ENCODE data around the gene RNF144A. TPM values are rescaled to one million over a fixed set of nuclear protein-coding genes. Genes with fewer than 3 reads are reported as not detected.

RNF144A gene
- total and polyA plus RNA-seq, 3 experiments from 2014 or later = 8.3 to 14.9 (median 13.5) TPM

DNA sequence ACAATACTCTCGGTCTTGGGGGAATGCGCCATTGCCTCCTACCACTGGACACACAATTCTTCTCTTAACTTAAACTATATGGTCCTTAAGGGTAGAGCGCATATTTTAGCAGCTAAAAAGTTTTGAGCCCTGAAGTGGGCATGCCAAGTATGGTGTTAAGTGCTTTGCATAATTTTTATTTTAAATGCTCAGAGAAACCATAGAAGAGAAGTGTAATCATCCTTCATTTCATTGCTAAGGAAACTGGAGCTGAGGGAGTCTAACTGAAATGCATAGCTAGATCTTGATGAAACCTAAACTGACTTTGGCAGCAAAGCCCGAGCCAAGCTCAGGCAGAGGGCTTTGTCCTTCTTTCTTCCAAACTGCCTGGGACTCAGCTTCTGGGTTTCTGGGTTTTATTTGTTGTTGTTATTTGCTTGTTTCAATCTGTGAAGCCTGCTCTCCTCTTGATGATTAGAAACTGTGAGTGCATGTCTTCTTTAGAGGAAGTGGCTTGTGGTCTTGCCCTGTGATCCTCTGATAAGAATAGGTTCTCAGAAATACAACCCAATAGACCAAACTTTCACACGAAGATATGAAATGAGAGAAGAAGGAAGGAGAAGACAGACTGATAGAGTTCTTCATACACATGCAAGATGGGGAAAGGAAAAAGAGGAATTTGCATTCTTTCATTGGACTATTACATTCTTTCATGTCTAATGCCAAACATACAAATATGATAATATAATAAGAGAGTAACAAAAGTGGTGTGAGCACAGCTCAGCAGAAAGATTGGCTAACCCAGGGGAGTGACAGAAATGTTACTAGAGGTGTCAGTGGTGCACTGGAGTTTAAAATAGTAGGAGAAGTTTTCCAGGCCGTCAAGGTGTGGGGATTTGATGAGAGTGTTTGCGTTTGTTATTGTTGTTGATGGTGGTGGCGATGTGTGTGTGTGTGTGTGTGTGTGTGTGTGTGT, 7.5 kb upstream of the RNF144A start:
- Histone ChIP-seq H3K27me3 (ENCODE audit: insufficient read depth, low read length, poor library complexity, severe bottlenecking) (no peaks in the 10 kb centered on the region), H3K4me3 (ENCODE audit: low read length) (peak overlapping the region; percentile 42), H3K4me1 (ENCODE audit: insufficient read depth, low read length) (peaks cover 89% of the 10 kb centered on the region), H3K27ac (ENCODE audit: low read depth, low read length) (no peak overlapping the region), H3K36me3 (ENCODE audit: insufficient read depth, low read length) (no peaks in the 10 kb centered on the region), H3K9me3 (ENCODE audit: low read length) (no peaks in the 10 kb centered on the region)
- Mint-ChIP-seq H3K4me3 (peak overlapping the region; percentile 57 to 83 (median 69)), H3K9me3 (no peaks in the 10 kb centered on the region), H3K27me3 (peaks cover 0 to under 1% of the 10 kb centered on the region in 2 donors), H3K27ac (peak overlapping the region; percentile 59 to 95 (median 89)), H3K4me1 (peaks cover 77 to 92% (median 90%) of the 10 kb centered on the region in 3 donors), H3K36me3 (peaks cover 0 to 3% (median 0%) of the 10 kb centered on the region in 3 donors)
- ChIA-PET POLR2A (no interaction called here), CTCF (interaction anchor here (0.9 to 7.4 kb wide), 9 partner anchors 7 to 135 kb away, joined by 3 to 68 read pairs (median 7); partner anchors contain the start of genes CMPK2, RNF144A and RSAD2)
- DNase-seq = peak in 4 of 5 donors; percentile 15 to 74 (median 66)

DNA sequence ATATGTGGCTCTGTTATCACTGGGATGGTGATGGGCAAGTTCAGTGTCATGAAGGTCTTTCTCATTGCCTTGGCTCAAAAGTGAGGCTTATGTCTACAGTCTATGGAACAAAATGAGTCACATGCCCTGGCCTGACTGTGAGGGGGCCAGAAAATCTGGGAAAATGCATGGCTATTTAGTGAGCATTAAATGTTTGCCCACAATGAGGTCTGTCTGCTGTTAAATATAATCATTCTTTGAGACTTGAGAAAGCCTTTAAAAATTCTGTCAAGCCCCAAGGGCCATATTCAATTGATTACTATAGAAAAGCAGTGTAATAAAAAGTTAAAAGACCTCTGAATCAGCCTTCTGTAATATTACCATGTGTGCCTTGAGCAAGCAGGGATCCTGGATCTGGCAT, 5.5 kb upstream of the RNF144A start:
- Histone ChIP-seq H3K9me3 (ENCODE audit: low read length) (no peaks in the 10 kb centered on the region), H3K4me1 (ENCODE audit: insufficient read depth, low read length) (peaks cover 88% of the 10 kb centered on the region), H3K27ac (ENCODE audit: low read depth, low read length) (no peak overlapping the region), H3K27me3 (ENCODE audit: insufficient read depth, low read length, poor library complexity, severe bottlenecking) (no peaks in the 10 kb centered on the region), H3K36me3 (ENCODE audit: insufficient read depth, low read length) (no peaks in the 10 kb centered on the region), H3K4me3 (ENCODE audit: low read length) (peak overlapping the region; percentile 27)
- POLR2A ChIA-PET = interaction anchor here (1.0 kb wide), 1 partner anchor 47 kb away, joined by 3 read pairs; no protein-coding TSS in a partner anchor
- H3K27ac Mint-ChIP-seq = peak overlapping the region in 6 of 8 donors; percentile 61 to 86 (median 82)
- H3K4me1 Mint-ChIP-seq = peaks cover 74 to 93% (median 90%) of the 10 kb centered on the region in 3 donors
- no peak for DNase-seq
- peaks cover 0 to 3% (median 0%) of the 10 kb centered on the region in 3 donors for H3K36me3 Mint-ChIP-seq
- peak overlapping the region in 3 of 7 donors; percentile 28 to 53 (median 42) for H3K4me3 Mint-ChIP-seq
- CTCF ChIA-PET = interaction anchor here (0.7 to 2.0 kb wide), 4 partner anchors 14 to 133 kb away, joined by 3 to 10 read pairs (median 6); partner anchors contain the start of gene CMPK2
- peaks cover 0 to 2% of the 10 kb centered on the region in 2 donors for H3K27me3 Mint-ChIP-seq
- no peaks in the 10 kb centered on the region for H3K9me3 Mint-ChIP-seq

DNA sequence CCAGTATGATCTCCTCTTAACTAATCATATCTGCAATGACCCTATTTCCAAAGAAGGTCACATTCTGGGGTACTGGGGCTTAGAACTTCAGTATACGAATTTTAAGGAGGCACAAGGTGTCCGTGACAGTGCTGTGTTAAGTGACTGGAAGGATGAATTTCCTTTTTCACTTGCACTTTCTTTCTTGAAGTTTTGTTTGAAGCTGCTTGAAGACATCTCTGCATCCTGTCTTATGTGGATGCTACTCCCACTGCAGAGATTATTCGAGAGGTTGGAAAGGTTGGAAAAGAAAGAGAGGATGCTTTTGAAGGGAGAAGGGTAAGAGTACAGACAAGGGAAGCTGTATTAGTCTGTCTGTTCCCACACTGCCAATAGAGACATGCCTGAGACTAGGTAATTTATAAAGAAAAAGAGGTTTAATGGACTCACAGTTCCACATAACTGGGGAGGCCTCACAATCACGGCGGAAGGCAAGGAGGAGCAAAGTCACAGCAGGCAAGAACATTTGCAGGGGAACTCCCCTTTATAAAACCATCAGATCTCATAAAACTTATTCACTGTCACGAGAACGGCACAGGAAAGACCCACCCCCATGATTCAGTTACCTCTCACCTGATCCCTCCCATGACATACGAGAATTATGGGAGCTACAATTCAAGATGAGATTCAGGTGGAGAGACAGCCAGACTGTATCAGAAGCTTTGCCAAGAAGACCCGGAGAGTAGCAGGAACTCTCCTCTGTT, 3.6 kb upstream of the RNF144A start:
- Histone ChIP-seq H3K27me3 (ENCODE audit: insufficient read depth, low read length, poor library complexity, severe bottlenecking) (no peaks in the 10 kb centered on the region), H3K4me3 (ENCODE audit: low read length) (peak overlapping the region; percentile 6), H3K36me3 (ENCODE audit: insufficient read depth, low read length) (no peaks in the 10 kb centered on the region), H3K27ac (ENCODE audit: low read depth, low read length) (no peak overlapping the region), H3K9me3 (ENCODE audit: low read length) (no peaks in the 10 kb centered on the region), H3K4me1 (ENCODE audit: insufficient read depth, low read length) (peaks cover 73% of the 10 kb centered on the region)
- peak in 1 of 5 donors; percentile 61 for DNase-seq
- CTCF ChIA-PET = interaction anchor here (1.4 to 5.0 kb wide), 3 partner anchors 16 to 47 kb away, joined by 3 to 34 read pairs (median 7); partner anchors contain the start of gene CMPK2
- Mint-ChIP-seq H3K27me3 (peaks cover 0 to 2% of the 10 kb centered on the region in 2 donors), H3K36me3 (peaks cover 0 to 3% (median 0%) of the 10 kb centered on the region in 3 donors), H3K4me1 (peaks cover 59 to 75% (median 75%) of the 10 kb centered on the region in 3 donors), H3K9me3 (no peaks in the 10 kb centered on the region), H3K4me3 (peak overlapping the region; percentile 16 to 61 (median 46)), H3K27ac (peak overlapping the region in 7 of 8 donors; percentile 9 to 80 (median 48))
- POLR2A ChIA-PET = no interaction called here

DNA sequence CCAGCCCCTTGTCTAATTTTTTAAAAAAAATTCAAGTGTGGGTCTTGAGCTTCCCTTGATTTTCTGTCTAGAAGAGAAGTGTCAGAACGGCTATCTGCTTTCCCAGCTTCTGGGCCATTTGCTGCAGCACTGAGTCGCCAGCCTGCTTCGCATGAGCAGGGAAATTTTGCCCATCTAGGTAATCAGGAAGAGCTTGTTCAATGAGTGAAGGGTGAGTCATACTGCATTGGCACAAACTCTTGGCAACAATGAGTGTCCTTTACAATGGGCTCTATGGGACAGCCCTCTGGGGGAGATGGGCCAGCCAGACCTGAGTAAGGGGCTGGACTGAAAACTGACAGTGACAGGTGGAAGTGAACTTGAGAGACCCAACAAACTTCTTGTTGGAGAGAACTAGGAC, 2.4 kb upstream of the RNF144A start:
- peaks cover 73% of the 10 kb centered on the region for H3K4me1 ChIP-seq (ENCODE audit: insufficient read depth, low read length)
- no peaks in the 10 kb centered on the region for H3K9me3 Mint-ChIP-seq
- DNase-seq = no peak
- peak overlapping the region in 3 of 7 donors; percentile 7 to 83 (median 16) for H3K4me3 Mint-ChIP-seq
- peaks cover 57 to 75% (median 73%) of the 10 kb centered on the region in 3 donors for H3K4me1 Mint-ChIP-seq
- H3K27me3 Mint-ChIP-seq = peaks cover 0 to 4% of the 10 kb centered on the region in 2 donors
- no peak overlapping the region for H3K27ac ChIP-seq (ENCODE audit: low read depth, low read length)
- no peaks in the 10 kb centered on the region for H3K9me3 ChIP-seq (ENCODE audit: low read length)
- H3K27me3 ChIP-seq (ENCODE audit: insufficient read depth, low read length, poor library complexity, severe bottlenecking) = no peaks in the 10 kb centered on the region
- H3K36me3 Mint-ChIP-seq = peaks cover 0 to 3% (median 0%) of the 10 kb centered on the region in 3 donors
- POLR2A ChIA-PET = no interaction called here
- H3K27ac Mint-ChIP-seq = peak overlapping the region in 2 of 8 donors; percentile 5 to 55
- no peaks in the 10 kb centered on the region for H3K36me3 ChIP-seq (ENCODE audit: insufficient read depth, low read length)
- no peak overlapping the region for H3K4me3 ChIP-seq (ENCODE audit: low read length)
- CTCF ChIA-PET = interaction anchor here (5.0 to 6.3 kb wide), 2 partner anchors 8 to 18 kb away, joined by 34 to 68 read pairs; no protein-coding TSS in a partner anchor

DNA sequence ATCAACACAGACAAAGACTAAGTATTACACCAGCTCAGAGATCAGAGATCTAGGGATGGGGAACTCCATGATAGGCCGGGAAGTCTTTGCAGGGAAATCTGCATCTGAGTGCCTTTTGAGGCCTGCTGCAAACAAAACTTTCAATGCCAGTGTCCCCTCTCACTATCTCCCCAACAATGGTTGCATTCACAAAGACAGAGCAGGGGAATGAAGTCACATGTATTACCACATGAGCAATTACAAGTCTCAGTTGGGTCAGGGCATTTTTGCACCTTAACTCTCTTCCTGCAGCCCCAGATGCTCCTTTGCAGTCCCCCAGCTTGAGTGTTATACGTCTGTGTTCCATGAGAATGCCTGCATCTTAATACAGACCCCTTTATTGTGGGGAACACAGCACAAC, 1.8 kb upstream of the RNF144A start:
- Mint-ChIP-seq H3K4me1 (peaks cover 53 to 75% (median 73%) of the 10 kb centered on the region in 3 donors), H3K27ac (peak overlapping the region in 3 of 8 donors; percentile 5 to 78 (median 55)), H3K36me3 (peaks cover 0 to 3% (median 0%) of the 10 kb centered on the region in 3 donors), H3K27me3 (peaks cover 0 to 4% of the 10 kb centered on the region in 2 donors), H3K4me3 (peak overlapping the region in 4 of 7 donors; percentile 32 to 83 (median 54)), H3K9me3 (no peaks in the 10 kb centered on the region)
- POLR2A ChIA-PET = interaction anchor here (0.7 kb wide), 1 partner anchor 8 kb away, joined by 3 read pairs; no protein-coding TSS in a partner anchor
- peaks cover 72% of the 10 kb centered on the region for H3K4me1 ChIP-seq (ENCODE audit: insufficient read depth, low read length)
- CTCF ChIA-PET = interaction anchor here (1.8 to 6.3 kb wide), 4 partner anchors 9 to 50 kb away, joined by 9 to 68 read pairs (median 24); partner anchors contain the start of genes CMPK2 and RSAD2
- H3K9me3 ChIP-seq (ENCODE audit: low read length) = no peaks in the 10 kb centered on the region
- no peaks in the 10 kb centered on the region for H3K36me3 ChIP-seq (ENCODE audit: insufficient read depth, low read length)
- no peaks in the 10 kb centered on the region for H3K27me3 ChIP-seq (ENCODE audit: insufficient read depth, low read length, poor library complexity, severe bottlenecking)
- no peak overlapping the region for H3K27ac ChIP-seq (ENCODE audit: low read depth, low read length)
- DNase-seq = no peak
- no peak overlapping the region for H3K4me3 ChIP-seq (ENCODE audit: low read length)

DNA sequence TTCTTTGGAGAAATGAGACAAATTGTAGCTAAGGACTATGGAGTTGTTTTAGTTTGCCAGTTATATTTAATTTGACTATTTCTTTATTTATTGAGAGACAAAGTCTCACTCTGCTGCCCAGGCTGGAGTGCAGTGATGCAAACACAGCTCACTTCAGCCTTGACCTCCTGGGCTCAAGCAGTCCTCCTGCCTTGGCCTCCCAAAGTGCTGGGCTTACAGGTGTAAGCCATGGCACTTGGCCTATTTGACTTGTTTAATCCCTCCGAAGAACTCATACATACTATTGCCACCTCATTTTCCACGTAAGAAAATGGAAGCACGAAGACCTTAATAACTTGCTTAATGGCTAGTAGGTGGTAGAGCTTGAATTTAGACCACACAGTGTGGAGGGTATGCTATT, 988 bp upstream of the RNF144A start:
- H3K27ac ChIP-seq (ENCODE audit: low read depth, low read length) = no peak overlapping the region
- no peaks in the 10 kb centered on the region for H3K9me3 Mint-ChIP-seq
- peaks cover 72% of the 10 kb centered on the region for H3K4me1 ChIP-seq (ENCODE audit: insufficient read depth, low read length)
- no peak for DNase-seq
- CTCF ChIA-PET = interaction anchor here (0.7 to 6.3 kb wide), 19 partner anchors 9 to 128 kb away, joined by 3 to 68 read pairs (median 6); partner anchors contain the start of genes CMPK2 and RSAD2
- POLR2A ChIA-PET = interaction anchor here (0.7 to 0.9 kb wide), 2 partner anchors 9 kb away, joined by 3 read pairs; no protein-coding TSS in a partner anchor
- peaks cover 0 to 3% (median 0%) of the 10 kb centered on the region in 3 donors for H3K36me3 Mint-ChIP-seq
- H3K27me3 Mint-ChIP-seq = peaks cover 0 to 4% of the 10 kb centered on the region in 2 donors
- no peaks in the 10 kb centered on the region for H3K9me3 ChIP-seq (ENCODE audit: low read length)
- no peak overlapping the region for H3K4me3 ChIP-seq (ENCODE audit: low read length)
- H3K36me3 ChIP-seq (ENCODE audit: insufficient read depth, low read length) = no peaks in the 10 kb centered on the region
- H3K4me1 Mint-ChIP-seq = peaks cover 51 to 75% (median 70%) of the 10 kb centered on the region in 3 donors
- H3K27ac Mint-ChIP-seq = peak overlapping the region in 3 of 8 donors; percentile 12 to 82 (median 22)
- peak overlapping the region; percentile 63 to 84 (median 76) for H3K4me3 Mint-ChIP-seq
- no peaks in the 10 kb centered on the region for H3K27me3 ChIP-seq (ENCODE audit: insufficient read depth, low read length, poor library complexity, severe bottlenecking)

DNA sequence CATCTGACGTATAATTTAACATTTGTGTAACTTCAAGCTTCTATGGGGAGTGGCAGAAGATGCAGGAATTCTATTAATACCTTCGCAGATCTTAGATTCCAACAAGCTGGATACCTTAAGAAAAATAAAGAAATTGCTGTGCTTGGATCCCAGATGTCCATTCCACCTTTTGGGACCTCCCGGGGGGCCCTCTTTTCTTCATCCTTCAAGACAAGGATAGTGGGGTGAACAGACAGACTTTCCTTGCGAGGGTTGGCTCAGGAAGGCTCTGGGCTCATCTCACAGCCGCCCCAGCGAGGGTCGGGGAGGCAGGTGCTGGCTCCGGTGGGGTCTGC, 509 bp upstream of the RNF144A start:
- H3K4me3 ChIP-seq (ENCODE audit: low read length) = peak overlapping the region; percentile 14
- DNase-seq = no peak
- Mint-ChIP-seq H3K27ac (peak overlapping the region in 2 of 8 donors; percentile 82 to 96), H3K36me3 (peaks cover 0 to 3% (median 0%) of the 10 kb centered on the region in 3 donors), H3K9me3 (no peaks in the 10 kb centered on the region), H3K4me1 (peaks cover 49 to 75% (median 70%) of the 10 kb centered on the region in 3 donors), H3K27me3 (peaks cover 0 to 4% of the 10 kb centered on the region in 2 donors), H3K4me3 (peak overlapping the region; percentile 63 to 84 (median 76))
- ChIA-PET CTCF (interaction anchor here (0.7 to 6.3 kb wide), 19 partner anchors 10 to 127 kb away, joined by 3 to 68 read pairs (median 6); partner anchors contain the start of genes CMPK2 and RSAD2), POLR2A (interaction anchor here (0.9 kb wide), 1 partner anchor 10 kb away, joined by 3 read pairs; no protein-coding TSS in a partner anchor)
- H3K36me3 ChIP-seq (ENCODE audit: insufficient read depth, low read length) = no peaks in the 10 kb centered on the region
- no peaks in the 10 kb centered on the region for H3K9me3 ChIP-seq (ENCODE audit: low read length)
- no peaks in the 10 kb centered on the region for H3K27me3 ChIP-seq (ENCODE audit: insufficient read depth, low read length, poor library complexity, severe bottlenecking)
- no peak overlapping the region for H3K27ac ChIP-seq (ENCODE audit: low read depth, low read length)
- H3K4me1 ChIP-seq (ENCODE audit: insufficient read depth, low read length) = peaks cover 72% of the 10 kb centered on the region

Measured in CD8-positive, alpha-beta memory T cell (primary cell).